IMR-90 (cell line): ENCODE results near the gene UBE2B. TPM values are rescaled to one million over a fixed set of nuclear protein-coding genes. Genes with fewer than 3 reads are reported as not detected.

Experiments used
- ATAC-seq: fragments of 200-7000 bp; cut with Tn5 transposase; 2 replicates; pipeline ENCODE4 v1.9.1; 2020; ENCODE audit warnings: low read depth, mild to moderate bottlenecking, moderate library complexity
- BruUV-seq: library from RNA; stranded (reverse); fragments of 400-500 nt; replicated peaks from 2 replicates; lab custom pipeline; 2021; lab: Mats Ljungman, UMichigan
- CTCF ChIA-PET: fragments of 300-600 bp; formaldehyde crosslinking; extraction: SDS; loops from one replicate; lab custom pipeline; 2021; ENCODE audit warnings: antibody characterized with exemption; lab: Yijun Ruan, JAX
- POLR2A ChIA-PET: fragments of 300-600 bp; sonication (Branson Sonifier 250); formaldehyde crosslinking; loops from one replicate; lab custom pipeline; 2022; ENCODE audit warnings: antibody characterized with exemption; ENCODE audit not compliant: unreplicated experiment; lab: Charles Lee
- DNase-seq: peaks from one replicate; pipeline ENCODE4 v3.0.0; 2013
- H2AFZ ChIP-seq: replicated peaks from 2 replicates; pipeline ENCODE3; 2013; ENCODE audit warnings: low read length, mild to moderate bottlenecking; ENCODE audit not compliant: poor library complexity
- H2AK5ac ChIP-seq: 2 replicates; pipeline ENCODE4 v1.6.1; 2013; ENCODE audit warnings: low read depth, low read length, inconsistent platforms
- H2AK9ac ChIP-seq: replicated peaks from 2 replicates; pipeline ENCODE3; 2013; ENCODE audit warnings: mild to moderate bottlenecking, low read depth, low read length, moderate library complexity; ENCODE audit not compliant: poor library complexity
- H2BK120ac ChIP-seq: 2 replicates; pipeline ENCODE4 v1.6.1; 2013; ENCODE audit warnings: low read depth, low read length, inconsistent platforms
- H2BK15ac ChIP-seq: 3 replicates; pipeline ENCODE4 v1.6.1; 2013; ENCODE audit warnings: low read depth, low read length, inconsistent platforms
- H2BK20ac ChIP-seq: 2 replicates; pipeline ENCODE4 v1.6.1; 2013; ENCODE audit warnings: low read depth, mild to moderate bottlenecking, inconsistent platforms, low read length, moderate library complexity
- H2BK5ac ChIP-seq: 2 replicates; pipeline ENCODE4 v1.6.1; 2013; ENCODE audit warnings: mild to moderate bottlenecking, low read depth, low read length, inconsistent platforms; ENCODE audit not compliant: poor library complexity, severe bottlenecking
- H3K14ac ChIP-seq: replicated peaks from 2 replicates; pipeline ENCODE4 v1.6.1; 2013; ENCODE audit warnings: low read depth, low read length, inconsistent platforms
- H3K18ac ChIP-seq: 2 replicates; pipeline ENCODE4 v1.6.1; 2013; ENCODE audit warnings: low read depth, low read length, control low read depth
- H3K23ac ChIP-seq: 2 replicates; pipeline ENCODE4 v1.6.1; 2013; ENCODE audit warnings: low read depth, low read length, inconsistent platforms
- H3K27ac ChIP-seq: 2 replicates; pipeline ENCODE4 v1.5.1; 2013; ENCODE audit warnings: mild to moderate bottlenecking, control low read depth, low read length; ENCODE audit not compliant: insufficient read depth
- H3K27me3 ChIP-seq: 2 replicates; pipeline ENCODE4 v1.6.1; 2013; ENCODE audit warnings: low read length; ENCODE audit not compliant: control insufficient read depth, insufficient read depth
- H3K36me3 ChIP-seq: 2 replicates; pipeline ENCODE4 v1.6.1; 2013; ENCODE audit warnings: low read length, mixed read lengths; ENCODE audit not compliant: control insufficient read depth, insufficient read depth
- H3K4ac ChIP-seq: 2 replicates; pipeline ENCODE4 v1.6.1; 2013; ENCODE audit warnings: low read depth, low read length, inconsistent platforms
- H3K4me1 ChIP-seq: 2 replicates; pipeline ENCODE4 v1.6.1; 2013; ENCODE audit warnings: low read length, mixed read lengths; ENCODE audit not compliant: control insufficient read depth, insufficient read depth
- H3K4me2 ChIP-seq: 2 replicates; pipeline ENCODE4 v1.6.1; 2013; ENCODE audit warnings: low read depth, mild to moderate bottlenecking, control low read depth, low read length, moderate library complexity
- H3K4me3 ChIP-seq: 2 replicates; pipeline ENCODE4 v1.5.1; 2013; ENCODE audit warnings: low read depth, mild to moderate bottlenecking, control low read depth, low read length, moderate library complexity; ENCODE audit not compliant: insufficient read depth
- H3K56ac ChIP-seq: 2 replicates; pipeline ENCODE4 v1.6.1; 2013; ENCODE audit warnings: low read length, inconsistent platforms; ENCODE audit not compliant: insufficient read depth; ENCODE audit errors: extremely low read depth
- H3K79me1 ChIP-seq, 2 experiments: 2 replicates each; pipeline ENCODE4 v1.6.1; 2013; ENCODE audit warnings: low read length in 2 of 2, inconsistent platforms in 1 of 2, low read depth in 1 of 2
- H3K9ac ChIP-seq: 2 replicates; pipeline ENCODE4 v1.6.1; 2013; ENCODE audit warnings: low read depth, low read length, control low read depth
- H3K9me1 ChIP-seq: 2 replicates; pipeline ENCODE4 v1.6.1; 2013; ENCODE audit warnings: low read length, inconsistent platforms; ENCODE audit not compliant: insufficient read depth
- H3K9me3 ChIP-seq: 2 replicates; pipeline ENCODE4 v1.6.1; 2013; ENCODE audit warnings: low read length; ENCODE audit not compliant: control insufficient read depth, insufficient read depth
- H4K20me1 ChIP-seq: 2 replicates; pipeline ENCODE4 v1.6.1; 2013; ENCODE audit warnings: low read length, inconsistent platforms; ENCODE audit not compliant: insufficient read depth
- H4K5ac ChIP-seq: 2 replicates; pipeline ENCODE4 v1.6.1; 2013; ENCODE audit warnings: mild to moderate bottlenecking, low read depth, low read length, control low read depth
- H4K8ac ChIP-seq, 2 experiments: 2 replicates each; pipeline ENCODE4 v1.6.1; 2013; ENCODE audit warnings: low read depth in 2 of 2, low read length in 2 of 2, control low read depth in 1 of 2, inconsistent platforms in 1 of 2
- H4K91ac ChIP-seq: 2 replicates; pipeline ENCODE4 v1.6.1; 2013; ENCODE audit warnings: low read depth, low read length, inconsistent platforms; ENCODE audit not compliant: insufficient read depth
- BHLHE40 ChIP-seq: fragments of 150-350 bp; IDR thresholded peaks from 2 replicates; pipeline ENCODE4 v1.6.1; 2016; ENCODE audit warnings: mild to moderate bottlenecking, low read depth, low read length
- CEBPB ChIP-seq: IDR thresholded peaks from 2 replicates; pipeline ENCODE4 v1.6.1; 2012; ENCODE audit warnings: low read depth, low read length, improper control_type of control experiment
- CHD1 ChIP-seq: IDR thresholded peaks from 2 replicates; pipeline ENCODE4 v1.6.1; 2012; ENCODE audit warnings: low read depth, low read length, improper control_type of control experiment
- MAFK ChIP-seq: IDR thresholded peaks from 2 replicates; pipeline ENCODE4 v1.6.1; 2012; ENCODE audit warnings: low read depth, low read length, improper control_type of control experiment
- MAZ ChIP-seq: IDR thresholded peaks from 2 replicates; pipeline ENCODE4 v1.6.1; 2012; ENCODE audit warnings: low read depth, mild to moderate bottlenecking, low read length, improper control_type of control experiment, moderate library complexity, borderline replicate concordance
- MXI1 ChIP-seq: IDR thresholded peaks from 2 replicates; pipeline ENCODE4 v1.6.1; 2012; ENCODE audit warnings: low read depth, mild to moderate bottlenecking, low read length, moderate library complexity, borderline replicate concordance
- NFE2L2 ChIP-seq: fragments of 150-350 bp; IDR thresholded peaks from 2 replicates; pipeline ENCODE4 v1.6.1; 2016; ENCODE audit warnings: low read depth, mild to moderate bottlenecking, low read length
- RAD21 ChIP-seq: IDR thresholded peaks from 2 replicates; pipeline ENCODE4 v1.6.1; 2012; ENCODE audit warnings: low read length, improper control_type of control experiment
- RCOR1 ChIP-seq: IDR thresholded peaks from 2 replicates; pipeline ENCODE4 v1.6.1; 2012; ENCODE audit warnings: mild to moderate bottlenecking, low read length, improper control_type of control experiment; ENCODE audit not compliant: insufficient replicate concordance
- SMC3 ChIP-seq: fragments of 150-350 bp; IDR thresholded peaks from 2 replicates; pipeline ENCODE4 v1.6.1; 2016; ENCODE audit warnings: low read depth, mild to moderate bottlenecking, antibody characterized with exemption, low read length, moderate library complexity
- WGBS, 2 experiments: methylation state at CpG; one replicate each; pipeline versions ENCODE4 v1.1.5 to v1.1.7; 2013; ENCODE audit warnings: missing lambda C conversion rate in 2 of 2; ENCODE audit not compliant: insufficient read length in 1 of 2; ENCODE audit errors: extremely low coverage in 2 of 2; 5-methylcytosine and 5-hydroxymethylcytosine counted together
- dilution Hi-C: fragments of 300-500 bp; cut with HindIII; formaldehyde crosslinking; loops from one replicate; pipeline ENCODE4 v1.14.3; 2018; ENCODE audit warnings: low sequenced_read_pairs; ENCODE audit not compliant: unreplicated experiment
- in situ Hi-C: fragments of 300-500 bp; cut with MboI; formaldehyde crosslinking; loops from 3 replicates; pipeline ENCODE4 v1.14.3; 2019; ENCODE audit warnings: low sequenced_read_pairs, inconsistent platforms, mixed read lengths
- intact Hi-C: fragments of 100-400 bp; cut with micrococcal nuclease; formaldehyde crosslinking; loops from 2 replicates; pipeline ENCODE4 v1.10.0; 2022
- polyA plus RNA-seq, 3 experiments: library from polyadenylated mRNA; depleted of rRNA; stranded (reverse); fragments of >200 nt; gene quantifications; 2 replicates each; pipeline ENCODE4 v1.2.3, GENCODE V29; 2012; ENCODE audit warnings: low replicate concordance in 1 of 3
- total RNA-seq: library from RNA; depleted of rRNA; stranded (reverse); fragments of >200 nt; gene quantifications from 2 replicates; pipeline ENCODE4 v1.2.3, GENCODE V29; 2012
- TF ChIP-seq, protein P1 (sequence below): conservative IDR thresholded peaks from 2 replicates; pipeline ENCODE4 v1.5.1; 2012; ENCODE audit warnings: mild to moderate bottlenecking, low read depth, low read length, improper control_type of control experiment
- TF ChIP-seq, protein P2 (sequence below): fragments of 150-350 bp; IDR thresholded peaks from 2 replicates; pipeline ENCODE4 v1.6.1; 2017; ENCODE audit warnings: mild to moderate bottlenecking, antibody characterized with exemption, low read length, low read depth

The UBE2B gene
- total and polyA plus RNA-seq, 2 of the 4 experiments (the other 2 are of a cell fraction), result 6.3 to 46.0 TPM

DNA sequence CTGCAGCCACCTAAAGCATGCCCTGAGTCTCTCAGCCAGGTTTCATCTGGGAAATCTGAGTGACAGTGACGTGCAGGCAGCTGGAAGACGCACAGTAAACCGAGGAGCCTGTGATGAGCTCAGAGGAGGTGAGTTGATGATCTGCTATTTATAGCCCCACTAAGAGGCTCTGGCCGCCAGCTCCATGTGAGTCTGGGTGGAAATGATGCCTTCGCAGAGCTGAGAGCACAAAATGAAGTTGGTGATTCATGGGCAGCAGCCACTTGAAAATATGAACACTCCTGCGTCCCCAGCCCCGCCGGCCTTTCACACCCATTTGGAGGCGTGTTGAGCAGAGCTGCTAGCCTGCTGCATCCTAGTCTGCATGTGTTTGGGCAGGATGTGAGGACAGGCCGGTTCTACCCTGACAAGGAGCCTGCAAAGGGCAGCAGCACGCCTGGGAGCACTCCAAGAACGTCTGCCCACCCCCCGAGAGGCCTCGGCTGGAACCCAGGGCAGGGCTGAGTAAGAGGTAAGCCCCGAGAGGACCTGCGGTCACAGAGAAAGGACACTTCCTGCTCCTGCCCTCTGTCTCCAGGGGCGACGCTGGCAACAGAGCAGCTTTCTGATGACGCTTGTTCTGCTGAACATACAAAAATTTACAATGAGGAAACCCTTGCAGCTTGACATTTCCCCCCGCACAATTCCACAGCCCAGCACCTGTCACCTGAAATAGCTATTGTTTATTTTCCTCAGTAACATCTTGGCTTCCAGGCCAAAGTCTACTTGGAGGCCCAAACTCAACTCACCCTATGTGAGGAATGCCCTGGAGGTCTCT lies 65.4 kb downstream of the UBE2B start (continued):
- TF ChIP-seq MXI1 (peak; percentile 35; the same call in 1 of the 2 replicates), SMC3 (peak; percentile 0; the same call in 1 of the 2 replicates), CHD1 (no peak)

DNA sequence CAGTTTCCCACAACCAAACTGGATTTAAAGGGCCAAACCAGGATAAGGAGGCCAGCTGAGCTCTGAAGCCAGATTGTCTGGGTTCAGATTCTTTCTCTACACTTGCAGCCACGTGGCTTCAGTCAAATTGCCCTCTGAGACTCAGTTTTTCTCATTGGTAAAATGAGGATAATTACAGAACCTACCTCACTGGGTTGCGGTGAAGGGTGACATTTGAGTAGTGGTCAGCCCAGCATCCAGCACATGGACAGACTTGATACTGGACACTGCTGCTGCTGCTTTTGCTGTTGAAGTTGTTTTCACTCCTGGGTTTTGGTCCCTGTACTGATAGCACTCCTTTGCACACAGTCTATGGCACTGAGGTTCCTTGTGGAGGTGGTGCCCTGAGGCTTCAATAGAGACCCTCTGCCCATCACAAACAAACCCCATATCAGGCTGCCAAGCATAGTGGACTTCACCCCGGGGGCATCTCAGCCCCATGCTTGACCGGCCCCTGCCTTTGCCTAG lies 66.0 kb downstream of the UBE2B start:
- DNase-seq (no peak), ATAC-seq (no peak)
- Histone ChIP-seq H2BK5ac (peak overlapping the region; percentile 96), H4K91ac (peak overlapping the region; percentile 92), H3K27me3 (no peaks in the 10 kb centered on the region), H2AK9ac (peak overlapping the region; percentile 99), H4K20me1 (no peaks in the 10 kb centered on the region), H3K79me1 (peaks cover 0 to 18% of the 10 kb centered on the region in 2 experiments; a peak in 2 of 4 replicates), H3K9ac (0 out of 2 replicates have a peak overlapping the region, but pooled peaks have one; percentile 7), H3K27ac (peak overlapping the region; percentile 88), H3K4me1 (peaks cover 31% of the 10 kb centered on the region), H2BK15ac (peak overlapping the region; percentile 88), H3K23ac (peak overlapping the region; percentile 88; the same call in 1 of the 2 replicates), H3K56ac (0 out of 2 replicates have a peak overlapping the region, but pooled peaks have one; percentile 39), H3K4me3 (no peak overlapping the region), H2BK120ac (peak overlapping the region; percentile 98), H3K36me3 (no peaks in the 10 kb centered on the region), H3K18ac (peak overlapping the region; percentile 90), H4K5ac (peak overlapping the region; percentile 31), H3K4me2 (peak overlapping the region; percentile 22; the same call in 1 of the 2 replicates), H3K9me3 (no peaks in the 10 kb centered on the region), H4K8ac (peak overlapping the region; percentile 59 to 91), H3K4ac (peak overlapping the region; percentile 99), H2AFZ (peak overlapping the region; percentile 88), H2BK20ac (peak overlapping the region; percentile 98), H2AK5ac (peak overlapping the region; percentile 100), H3K14ac (peak overlapping the region; percentile 62), H3K9me1 (peaks cover 27% of the 10 kb centered on the region)
- WGBS, 2 experiments, result 100% methylated on average over 1 of the region's 4 CpGs; no CpG with 5 or more reads in 1 of the 2 experiments
- intact Hi-C loops (no loop called here), dilution Hi-C loops (no loop called here), in situ Hi-C loops (no loop called here)
- no TSS peak for BruUV-seq
- ChIA-PET CTCF (interaction anchor here (0.6 to 0.9 kb wide), 2 partner anchors 14 to 140 kb away, joined by 3 to 5 read pairs; no protein-coding TSS in a partner anchor), POLR2A (no interaction called here)
- TF ChIP-seq, protein P1, sequence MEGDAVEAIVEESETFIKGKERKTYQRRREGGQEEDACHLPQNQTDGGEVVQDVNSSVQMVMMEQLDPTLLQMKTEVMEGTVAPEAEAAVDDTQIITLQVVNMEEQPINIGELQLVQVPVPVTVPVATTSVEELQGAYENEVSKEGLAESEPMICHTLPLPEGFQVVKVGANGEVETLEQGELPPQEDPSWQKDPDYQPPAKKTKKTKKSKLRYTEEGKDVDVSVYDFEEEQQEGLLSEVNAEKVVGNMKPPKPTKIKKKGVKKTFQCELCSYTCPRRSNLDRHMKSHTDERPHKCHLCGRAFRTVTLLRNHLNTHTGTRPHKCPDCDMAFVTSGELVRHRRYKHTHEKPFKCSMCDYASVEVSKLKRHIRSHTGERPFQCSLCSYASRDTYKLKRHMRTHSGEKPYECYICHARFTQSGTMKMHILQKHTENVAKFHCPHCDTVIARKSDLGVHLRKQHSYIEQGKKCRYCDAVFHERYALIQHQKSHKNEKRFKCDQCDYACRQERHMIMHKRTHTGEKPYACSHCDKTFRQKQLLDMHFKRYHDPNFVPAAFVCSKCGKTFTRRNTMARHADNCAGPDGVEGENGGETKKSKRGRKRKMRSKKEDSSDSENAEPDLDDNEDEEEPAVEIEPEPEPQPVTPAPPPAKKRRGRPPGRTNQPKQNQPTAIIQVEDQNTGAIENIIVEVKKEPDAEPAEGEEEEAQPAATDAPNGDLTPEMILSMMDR, result no peak
- TF ChIP-seq RCOR1 (no peak), MXI1 (no peak), MAFK (no peak), CEBPB (no peak), CHD1 (no peak), SMC3 (no peak), BHLHE40 (no peak), NFE2L2 (no peak), MAZ (no peak), RAD21 (no peak)
- TF ChIP-seq, protein P2, sequence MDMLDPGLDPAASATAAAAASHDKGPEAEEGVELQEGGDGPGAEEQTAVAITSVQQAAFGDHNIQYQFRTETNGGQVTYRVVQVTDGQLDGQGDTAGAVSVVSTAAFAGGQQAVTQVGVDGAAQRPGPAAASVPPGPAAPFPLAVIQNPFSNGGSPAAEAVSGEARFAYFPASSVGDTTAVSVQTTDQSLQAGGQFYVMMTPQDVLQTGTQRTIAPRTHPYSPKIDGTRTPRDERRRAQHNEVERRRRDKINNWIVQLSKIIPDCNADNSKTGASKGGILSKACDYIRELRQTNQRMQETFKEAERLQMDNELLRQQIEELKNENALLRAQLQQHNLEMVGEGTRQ, result no peak
